Lower leg skin (tissue), 3 donors: ENCODE measurements around the gene THSD4.

Experiments
- POLR2A ChIP-seq, 2 donors: fragments of 450-650 bp; IDR thresholded peaks; one replicate each; pipeline ENCODE4 v1.6.1; 2016 to 2017; ENCODE audit warnings: antibody characterized with exemption in 2 of 2, mild to moderate bottlenecking in 1 of 2, moderate library complexity in 1 of 2
- TF ChIP-seq, protein P1 (sequence below), 3 donors: fragments of 450-650 bp; IDR thresholded peaks; one replicate each; pipeline ENCODE4 v1.5.1; 2016; ENCODE audit warnings: antibody characterized with exemption in 3 of 3, mild to moderate bottlenecking in 3 of 3, moderate library complexity in 2 of 3

DNA sequence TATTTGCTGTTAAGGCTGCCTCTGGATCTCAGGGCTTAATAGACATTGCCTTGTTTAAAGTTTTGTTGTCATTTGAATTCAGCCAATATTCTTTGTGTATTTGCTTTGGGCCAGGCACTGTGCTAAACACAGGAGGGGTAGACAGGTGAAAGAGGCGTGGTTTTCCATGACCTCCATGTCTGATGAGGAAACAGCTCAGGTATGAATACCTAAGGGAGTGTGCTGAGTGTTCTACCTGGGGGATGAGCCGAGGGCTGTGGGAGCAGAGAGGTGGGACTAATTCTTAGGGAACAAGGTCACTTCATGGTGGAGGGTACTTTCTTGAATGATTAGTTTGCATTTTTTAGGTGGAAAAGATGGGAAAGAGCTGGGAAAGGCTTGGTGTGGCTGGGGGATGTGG is 108.2 kb downstream of the THSD4 start:
- TF ChIP-seq, protein P1, sequence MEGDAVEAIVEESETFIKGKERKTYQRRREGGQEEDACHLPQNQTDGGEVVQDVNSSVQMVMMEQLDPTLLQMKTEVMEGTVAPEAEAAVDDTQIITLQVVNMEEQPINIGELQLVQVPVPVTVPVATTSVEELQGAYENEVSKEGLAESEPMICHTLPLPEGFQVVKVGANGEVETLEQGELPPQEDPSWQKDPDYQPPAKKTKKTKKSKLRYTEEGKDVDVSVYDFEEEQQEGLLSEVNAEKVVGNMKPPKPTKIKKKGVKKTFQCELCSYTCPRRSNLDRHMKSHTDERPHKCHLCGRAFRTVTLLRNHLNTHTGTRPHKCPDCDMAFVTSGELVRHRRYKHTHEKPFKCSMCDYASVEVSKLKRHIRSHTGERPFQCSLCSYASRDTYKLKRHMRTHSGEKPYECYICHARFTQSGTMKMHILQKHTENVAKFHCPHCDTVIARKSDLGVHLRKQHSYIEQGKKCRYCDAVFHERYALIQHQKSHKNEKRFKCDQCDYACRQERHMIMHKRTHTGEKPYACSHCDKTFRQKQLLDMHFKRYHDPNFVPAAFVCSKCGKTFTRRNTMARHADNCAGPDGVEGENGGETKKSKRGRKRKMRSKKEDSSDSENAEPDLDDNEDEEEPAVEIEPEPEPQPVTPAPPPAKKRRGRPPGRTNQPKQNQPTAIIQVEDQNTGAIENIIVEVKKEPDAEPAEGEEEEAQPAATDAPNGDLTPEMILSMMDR (IDR thresholded peaks at IDR 0.05): no peak
- TF ChIP-seq POLR2A (IDR thresholded peaks at IDR 0.05): no peak
